ENCODE measurements around the gene SOX14. TPM values are rescaled to one million over a fixed set of nuclear protein-coding genes. Genes with fewer than 3 reads are reported as not detected.

Gene SOX14
- total RNA-seq, 3 donors from 2014 or later (not counting 1 experiment from before 2014, with no cell fraction given), result not detected

DNA sequence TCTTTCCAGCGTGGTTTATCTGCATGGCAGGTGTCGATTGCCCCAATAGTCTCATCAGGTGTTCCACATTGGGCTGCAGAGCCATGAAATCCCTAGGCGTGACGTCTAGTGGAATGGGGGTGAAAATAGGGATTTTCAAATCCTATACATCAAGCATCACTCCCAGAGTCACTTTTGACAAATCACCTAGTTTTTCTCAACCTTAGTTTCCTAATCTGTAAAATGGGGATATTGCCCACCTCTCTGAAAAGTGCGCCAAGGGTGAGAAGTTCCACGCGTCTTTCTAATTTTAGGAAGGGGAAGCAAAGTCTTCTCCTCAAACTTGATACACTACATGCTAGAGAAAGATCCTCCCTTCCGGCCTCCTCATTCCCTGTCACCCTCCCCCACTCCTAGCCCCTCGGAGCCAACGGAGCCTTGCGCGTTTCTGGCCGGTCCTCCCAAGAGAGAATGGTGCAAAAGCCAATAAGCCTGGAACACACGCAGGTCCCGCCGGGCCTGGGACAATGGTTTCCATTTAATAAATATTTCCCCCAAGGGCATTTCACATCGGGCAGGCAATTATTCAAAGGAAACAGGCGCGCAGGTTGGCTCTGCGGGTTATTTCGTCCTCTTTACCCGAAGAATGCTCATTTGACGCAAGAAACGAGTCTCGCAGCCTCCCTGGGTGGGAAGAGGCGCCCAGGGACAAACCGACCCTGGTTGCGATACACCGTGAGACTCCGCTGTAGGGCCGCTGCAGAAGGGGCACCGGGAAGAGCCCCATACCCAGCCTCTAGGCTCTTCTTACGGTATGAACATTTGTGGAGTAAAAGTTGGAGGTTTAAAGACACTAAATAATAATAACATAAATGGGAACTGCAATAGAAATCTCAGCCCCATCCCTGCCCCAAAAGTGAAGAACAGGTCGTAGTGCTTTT is 1.2 kb upstream of the SOX14 start:
- Mint-ChIP-seq H3K9me3 (no peaks in the 10 kb centered on the region), H3K4me1 (no peaks in the 10 kb centered on the region), H3K4me3 (no peak overlapping the region), H3K27ac (no peak overlapping the region), H3K36me3 (peaks cover 8% of the 10 kb centered on the region), H3K27me3 (ENCODE audit: low read depth in 2 of 2) (peaks cover 52 to 57% of the 10 kb centered on the region in 2 donors)
- Histone ChIP-seq H3K27me3 (ENCODE audit: control insufficient read depth, insufficient read depth, low read length) (peaks cover 13% of the 10 kb centered on the region), H3K4me1 (ENCODE audit: control insufficient read depth, insufficient read depth, low read length) (no peaks in the 10 kb centered on the region), H3K9me3 (ENCODE audit: control insufficient read depth, insufficient read depth, low read length) (no peaks in the 10 kb centered on the region), H3K36me3 (ENCODE audit: control insufficient read depth, insufficient read depth, low read length) (no peaks in the 10 kb centered on the region), H3K4me3 (ENCODE audit: low read length) (no peak overlapping the region), H3K27ac (ENCODE audit: low read length) (no peak overlapping the region)
- intact Hi-C loops (cut with micrococcal nuclease), result no loop called here
- TF ChIP-seq, protein P1, sequence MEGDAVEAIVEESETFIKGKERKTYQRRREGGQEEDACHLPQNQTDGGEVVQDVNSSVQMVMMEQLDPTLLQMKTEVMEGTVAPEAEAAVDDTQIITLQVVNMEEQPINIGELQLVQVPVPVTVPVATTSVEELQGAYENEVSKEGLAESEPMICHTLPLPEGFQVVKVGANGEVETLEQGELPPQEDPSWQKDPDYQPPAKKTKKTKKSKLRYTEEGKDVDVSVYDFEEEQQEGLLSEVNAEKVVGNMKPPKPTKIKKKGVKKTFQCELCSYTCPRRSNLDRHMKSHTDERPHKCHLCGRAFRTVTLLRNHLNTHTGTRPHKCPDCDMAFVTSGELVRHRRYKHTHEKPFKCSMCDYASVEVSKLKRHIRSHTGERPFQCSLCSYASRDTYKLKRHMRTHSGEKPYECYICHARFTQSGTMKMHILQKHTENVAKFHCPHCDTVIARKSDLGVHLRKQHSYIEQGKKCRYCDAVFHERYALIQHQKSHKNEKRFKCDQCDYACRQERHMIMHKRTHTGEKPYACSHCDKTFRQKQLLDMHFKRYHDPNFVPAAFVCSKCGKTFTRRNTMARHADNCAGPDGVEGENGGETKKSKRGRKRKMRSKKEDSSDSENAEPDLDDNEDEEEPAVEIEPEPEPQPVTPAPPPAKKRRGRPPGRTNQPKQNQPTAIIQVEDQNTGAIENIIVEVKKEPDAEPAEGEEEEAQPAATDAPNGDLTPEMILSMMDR (IDR thresholded peaks at IDR 0.05), result no peak
- WGBS (ENCODE audit: insufficient coverage), result 5% methylated on average over 32 of the region's 34 CpGs
- DNase-seq (no peak), ATAC-seq (no peak)

DNA sequence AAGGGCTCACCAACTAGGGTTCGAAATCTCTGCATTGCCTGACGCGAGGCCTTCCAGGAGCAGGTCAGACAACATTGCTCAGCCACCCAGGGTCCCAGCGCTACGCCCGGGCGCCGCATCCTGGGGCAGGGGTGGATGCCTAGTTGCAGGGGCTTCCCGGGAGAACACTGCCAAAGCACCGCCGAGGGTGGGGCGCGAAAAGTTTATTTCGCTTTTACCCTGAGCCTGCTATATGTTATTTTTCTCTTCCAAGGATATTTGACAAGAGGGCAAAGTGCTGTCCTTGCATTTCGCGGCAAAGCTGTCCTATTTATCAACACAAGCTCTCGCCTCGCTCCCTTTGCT is 549 bp upstream of the SOX14 start:
- Mint-ChIP-seq H3K36me3 (peaks cover 8% of the 10 kb centered on the region), H3K27me3 (ENCODE audit: low read depth in 2 of 2) (peaks cover 59 to 63% of the 10 kb centered on the region in 2 donors), H3K27ac (no peak overlapping the region), H3K9me3 (no peaks in the 10 kb centered on the region), H3K4me3 (no peak overlapping the region), H3K4me1 (no peaks in the 10 kb centered on the region)
- TF ChIP-seq, protein P1 (IDR thresholded peaks at IDR 0.05), result no peak
- 2% methylated on average over 18 of the region's 18 CpGs for WGBS (ENCODE audit: insufficient coverage)
- intact Hi-C loops (cut with micrococcal nuclease), result no loop called here
- Histone ChIP-seq H3K27ac (ENCODE audit: low read length) (no peak overlapping the region), H3K27me3 (ENCODE audit: control insufficient read depth, insufficient read depth, low read length) (peaks cover 18% of the 10 kb centered on the region), H3K36me3 (ENCODE audit: control insufficient read depth, insufficient read depth, low read length) (no peaks in the 10 kb centered on the region), H3K4me1 (ENCODE audit: control insufficient read depth, insufficient read depth, low read length) (no peaks in the 10 kb centered on the region), H3K4me3 (ENCODE audit: low read length) (no peak overlapping the region), H3K9me3 (ENCODE audit: control insufficient read depth, insufficient read depth, low read length) (no peaks in the 10 kb centered on the region)
- ATAC-seq (no peak), DNase-seq (no peak)

DNA sequence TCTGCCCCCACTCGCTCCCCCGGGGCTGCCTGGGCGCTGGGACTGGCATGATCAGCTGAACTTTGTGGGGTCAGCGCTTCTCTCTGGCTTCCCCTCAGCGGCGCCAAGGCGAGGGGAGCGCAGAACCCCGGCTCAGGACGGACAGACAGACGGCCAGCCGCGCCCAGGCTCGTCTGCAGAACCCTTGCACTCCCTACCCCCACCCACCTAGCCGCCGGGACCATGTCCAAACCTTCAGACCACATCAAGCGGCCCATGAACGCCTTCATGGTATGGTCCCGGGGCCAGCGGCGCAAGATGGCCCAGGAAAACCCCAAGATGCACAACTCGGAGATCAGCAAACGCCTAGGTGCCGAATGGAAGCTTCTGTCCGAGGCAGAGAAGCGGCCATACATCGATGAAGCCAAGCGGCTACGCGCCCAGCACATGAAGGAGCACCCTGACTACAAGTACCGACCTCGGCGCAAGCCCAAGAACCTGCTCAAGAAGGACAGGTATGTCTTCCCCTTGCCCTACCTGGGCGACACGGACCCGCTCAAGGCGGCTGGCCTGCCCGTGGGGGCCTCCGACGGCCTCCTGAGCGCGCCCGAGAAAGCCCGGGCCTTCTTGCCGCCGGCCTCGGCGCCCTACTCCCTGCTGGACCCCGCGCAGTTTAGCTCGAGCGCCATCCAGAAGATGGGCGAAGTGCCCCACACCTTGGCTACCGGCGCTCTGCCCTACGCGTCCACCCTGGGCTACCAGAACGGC is 621 bp downstream of the SOX14 start:
- Histone ChIP-seq H3K27me3 (ENCODE audit: control insufficient read depth, insufficient read depth, low read length) (peaks cover 22% of the 10 kb centered on the region), H3K4me1 (ENCODE audit: control insufficient read depth, insufficient read depth, low read length) (no peaks in the 10 kb centered on the region), H3K4me3 (ENCODE audit: low read length) (no peak overlapping the region), H3K9me3 (ENCODE audit: control insufficient read depth, insufficient read depth, low read length) (no peaks in the 10 kb centered on the region), H3K27ac (ENCODE audit: low read length) (no peak overlapping the region), H3K36me3 (ENCODE audit: control insufficient read depth, insufficient read depth, low read length) (no peaks in the 10 kb centered on the region)
- H3K27ac Mint-ChIP-seq, result no peak overlapping the region
- DNase-seq (no peak), ATAC-seq (peak in 1 of 3 donors; percentile 6)
- 10% methylated on average over 58 of the region's 58 CpGs for WGBS (ENCODE audit: insufficient coverage)
- no peaks in the 10 kb centered on the region for H3K4me1 Mint-ChIP-seq
- peaks cover 66 to 75% of the 10 kb centered on the region in 2 donors for H3K27me3 Mint-ChIP-seq (ENCODE audit: low read depth in 2 of 2)
- H3K4me3 Mint-ChIP-seq, result no peak overlapping the region
- peaks cover 8% of the 10 kb centered on the region for H3K36me3 Mint-ChIP-seq
- no peaks in the 10 kb centered on the region for H3K9me3 Mint-ChIP-seq
- intact Hi-C loops (cut with micrococcal nuclease), result no loop called here
- TF ChIP-seq, protein P1 (IDR thresholded peaks at IDR 0.05), result no peak
